Embryonic facial prominence (tissue), 1 donor: ENCODE results near the gene NEDD9.
A peak's percentile ranks its signal among the peaks of the same experiment; 100 is the strongest.

Experiments used
- DNase-seq: peaks from one replicate; pipeline ENCODE4 v3.0.0-alpha.2; 2016; ENCODE audit errors: extremely low spot score

NEDD9 gene, protein sequence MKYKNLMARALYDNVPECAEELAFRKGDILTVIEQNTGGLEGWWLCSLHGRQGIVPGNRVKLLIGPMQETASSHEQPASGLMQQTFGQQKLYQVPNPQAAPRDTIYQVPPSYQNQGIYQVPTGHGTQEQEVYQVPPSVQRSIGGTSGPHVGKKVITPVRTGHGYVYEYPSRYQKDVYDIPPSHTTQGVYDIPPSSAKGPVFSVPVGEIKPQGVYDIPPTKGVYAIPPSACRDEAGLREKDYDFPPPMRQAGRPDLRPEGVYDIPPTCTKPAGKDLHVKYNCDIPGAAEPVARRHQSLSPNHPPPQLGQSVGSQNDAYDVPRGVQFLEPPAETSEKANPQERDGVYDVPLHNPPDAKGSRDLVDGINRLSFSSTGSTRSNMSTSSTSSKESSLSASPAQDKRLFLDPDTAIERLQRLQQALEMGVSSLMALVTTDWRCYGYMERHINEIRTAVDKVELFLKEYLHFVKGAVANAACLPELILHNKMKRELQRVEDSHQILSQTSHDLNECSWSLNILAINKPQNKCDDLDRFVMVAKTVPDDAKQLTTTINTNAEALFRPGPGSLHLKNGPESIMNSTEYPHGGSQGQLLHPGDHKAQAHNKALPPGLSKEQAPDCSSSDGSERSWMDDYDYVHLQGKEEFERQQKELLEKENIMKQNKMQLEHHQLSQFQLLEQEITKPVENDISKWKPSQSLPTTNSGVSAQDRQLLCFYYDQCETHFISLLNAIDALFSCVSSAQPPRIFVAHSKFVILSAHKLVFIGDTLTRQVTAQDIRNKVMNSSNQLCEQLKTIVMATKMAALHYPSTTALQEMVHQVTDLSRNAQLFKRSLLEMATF

DNA sequence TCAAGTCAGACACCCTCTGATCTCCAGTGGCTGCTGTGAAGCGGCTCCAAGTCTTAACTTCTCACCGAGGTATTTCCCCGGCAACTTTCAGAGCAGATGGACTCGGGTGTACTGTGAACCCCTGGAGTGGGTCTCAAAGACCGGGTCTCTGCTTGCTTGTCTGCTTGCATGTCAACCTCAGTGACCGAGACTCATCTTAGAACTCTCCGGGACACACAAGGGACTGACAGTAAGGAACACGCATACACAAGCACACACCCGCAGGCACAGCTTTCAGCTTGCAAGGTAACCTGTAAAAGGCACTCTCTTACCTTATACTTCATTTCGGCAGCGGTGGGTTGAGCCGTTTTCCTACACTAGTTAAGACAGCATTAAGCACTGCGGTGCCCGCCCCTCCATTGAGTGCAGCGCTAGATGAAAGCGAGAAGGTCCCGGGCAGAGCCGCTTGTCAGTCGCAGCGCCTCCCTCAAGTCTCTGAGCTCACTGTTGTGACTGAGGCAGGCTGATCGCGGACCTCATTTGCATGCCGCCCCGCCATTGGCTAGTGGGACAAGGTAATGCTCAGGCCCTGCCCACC is at the start of gene NEDD9:
Gene NEDD9 (minus strand): TSS at position 476 of the 577 bp plus-strand sequence. CDS start 153 bp downstream, at position 323.
- DNase-seq, result peak; percentile 89

DNA sequence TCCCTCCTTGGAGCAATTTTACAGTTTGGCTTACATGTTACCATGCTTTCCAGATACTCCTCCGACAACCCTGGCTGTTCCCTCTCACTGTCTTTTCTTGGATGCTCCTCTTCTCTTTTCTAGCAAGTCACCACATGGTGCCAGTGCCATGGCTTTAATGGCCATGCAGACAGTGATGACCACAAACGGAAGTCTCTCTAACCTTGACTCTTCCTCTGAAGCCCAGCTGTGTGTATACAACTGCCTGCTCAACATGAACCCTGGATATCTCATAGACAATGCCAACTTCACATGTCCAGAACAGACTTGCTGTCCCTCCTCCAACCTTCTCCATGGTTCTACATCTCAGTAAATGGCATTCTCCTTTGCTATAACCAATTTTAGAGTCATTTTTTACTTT is 49.8 kb upstream of the NEDD9 start:
- no peak for DNase-seq

DNA sequence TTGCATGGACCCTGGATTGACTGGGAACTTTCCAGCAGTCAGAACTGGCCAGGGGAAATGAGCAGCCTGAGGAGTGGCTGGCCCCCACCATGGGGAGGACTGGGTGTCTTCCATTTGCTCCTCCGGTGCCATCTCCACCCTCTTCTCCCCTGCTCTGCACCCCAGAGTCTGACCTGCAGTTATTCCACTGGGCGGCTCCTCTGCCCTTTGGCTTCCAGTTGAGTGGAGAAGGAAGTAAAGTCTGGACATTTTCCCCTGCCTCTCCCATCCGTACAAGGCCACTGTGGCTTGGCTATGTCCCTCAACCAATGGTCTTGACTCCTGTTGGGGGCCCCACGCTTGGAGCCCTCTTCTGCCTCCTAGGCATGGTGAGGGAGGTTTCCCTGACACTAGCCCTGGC is 47.9 kb upstream of the NEDD9 start:
- DNase-seq, result no peak

DNA sequence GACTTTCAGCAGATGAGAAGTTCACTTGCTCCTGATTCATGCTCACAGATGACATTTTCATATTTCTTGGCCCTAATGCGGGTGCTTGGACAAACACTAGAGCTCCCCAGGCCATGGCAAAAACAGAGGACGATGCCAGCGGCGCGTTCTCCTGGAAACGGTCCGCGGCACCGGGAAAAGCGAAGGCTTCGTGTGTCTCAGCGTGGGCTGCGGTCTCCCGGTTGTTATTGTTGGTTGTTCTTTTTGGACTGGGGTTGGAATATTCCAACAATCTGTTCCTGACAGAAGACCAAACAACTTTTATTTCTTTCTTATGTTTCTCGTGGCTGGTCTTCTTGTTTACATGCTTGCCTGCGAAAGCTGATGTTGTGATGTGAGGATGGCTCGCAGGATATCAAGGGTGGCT is 46.8 kb upstream of the NEDD9 start:
- no peak for DNase-seq

DNA sequence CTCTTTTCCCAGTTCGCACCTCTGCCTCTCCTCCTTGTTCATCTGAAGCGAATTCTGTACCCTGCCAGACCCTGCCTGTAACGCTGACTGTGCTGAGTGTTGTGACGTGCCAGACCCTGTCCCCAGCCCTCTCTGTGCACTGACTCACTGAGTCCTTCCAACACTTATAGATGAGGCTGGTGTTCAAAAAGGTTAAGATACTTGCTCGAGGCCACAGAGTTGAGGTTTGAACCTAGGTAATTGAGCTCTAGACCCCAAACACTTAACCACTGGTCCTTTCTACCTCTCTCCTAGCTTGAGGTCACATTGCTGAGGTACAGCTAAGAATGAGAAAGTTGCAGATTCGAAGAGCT is 45.7 kb upstream of the NEDD9 start:
- DNase-seq, result no peak

DNA sequence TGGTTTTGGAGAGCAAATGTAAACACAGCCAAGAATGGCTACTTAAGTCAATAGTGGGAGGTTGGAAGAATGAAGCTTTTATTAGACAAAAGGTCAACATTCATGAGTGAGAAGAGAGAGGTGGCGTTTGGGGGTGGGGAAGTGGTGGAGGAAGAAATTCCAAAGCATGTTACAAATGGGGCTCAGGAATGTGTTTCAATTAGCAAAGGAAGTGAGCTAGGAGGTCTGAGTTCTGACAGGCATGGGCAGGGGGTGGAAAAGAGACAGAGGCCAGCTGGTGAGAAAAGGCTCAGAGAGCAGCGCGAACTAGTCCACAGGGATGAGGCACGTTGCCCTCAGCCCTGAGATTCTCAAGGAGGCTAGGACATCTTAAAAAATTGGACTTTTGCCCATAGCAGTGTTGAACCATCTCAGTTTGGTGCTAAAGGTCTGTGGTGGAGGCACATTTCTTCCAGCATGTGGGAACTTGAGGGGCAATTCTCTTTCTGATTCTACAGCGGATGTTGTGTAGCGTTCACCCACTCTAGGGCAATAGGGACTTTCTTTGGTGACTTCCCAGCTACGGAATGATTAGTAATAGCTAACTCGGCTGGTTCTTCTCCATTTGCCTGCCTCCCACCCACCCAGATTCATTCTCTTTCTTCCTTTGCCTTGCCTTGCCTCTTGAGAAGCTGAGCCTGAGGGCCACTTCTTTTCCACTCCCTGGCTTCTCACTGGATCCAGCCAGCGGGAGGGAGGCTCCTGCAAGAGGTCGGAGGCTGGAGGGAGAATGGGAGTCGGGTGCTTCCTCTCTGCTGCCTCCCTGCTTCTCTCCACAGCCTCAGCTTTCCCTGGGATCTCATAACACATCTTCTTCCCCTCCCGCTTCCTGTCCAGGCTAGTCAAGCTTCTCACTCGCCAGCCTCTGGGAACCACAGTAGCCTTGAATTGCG is 45.1 kb upstream of the NEDD9 start:
- no peak for DNase-seq

DNA sequence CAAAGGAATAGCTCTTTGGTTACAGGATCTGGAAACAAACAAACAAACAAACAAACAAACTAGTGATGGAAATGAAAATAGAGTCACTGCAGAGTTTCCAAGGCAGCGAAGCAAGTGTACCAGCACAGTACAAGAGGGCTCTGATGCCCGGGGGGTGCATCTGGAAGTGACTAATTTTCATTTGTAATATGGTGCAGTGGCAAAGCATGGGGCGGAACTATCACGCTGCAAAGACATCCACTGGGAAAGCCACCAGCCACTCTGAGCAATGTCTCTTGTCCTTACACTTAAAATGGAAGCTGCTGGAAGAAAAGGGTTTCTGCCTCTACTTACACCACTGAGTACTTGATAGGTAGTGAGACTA is 44.4 kb upstream of the NEDD9 start:
- no peak for DNase-seq

DNA sequence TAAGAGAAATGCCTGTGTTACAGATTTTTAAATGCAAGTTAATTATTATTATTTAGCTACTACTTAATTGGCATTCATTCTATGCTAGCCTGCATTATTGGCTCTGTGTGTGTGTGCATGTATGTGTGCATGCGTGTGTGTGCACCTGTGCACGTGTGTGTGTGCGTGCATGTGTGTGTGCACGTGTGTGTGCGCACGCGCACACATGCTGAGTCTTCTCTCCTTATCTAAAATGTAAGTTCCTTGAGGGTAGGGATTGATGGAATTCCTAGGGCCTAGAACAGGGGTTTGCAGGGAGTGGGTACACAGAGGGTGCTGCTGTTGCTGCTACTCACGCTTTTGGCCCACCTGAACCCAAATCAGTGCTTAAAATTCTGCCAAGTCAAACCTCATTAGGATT is 43.8 kb upstream of the NEDD9 start:
- no peak for DNase-seq

DNA sequence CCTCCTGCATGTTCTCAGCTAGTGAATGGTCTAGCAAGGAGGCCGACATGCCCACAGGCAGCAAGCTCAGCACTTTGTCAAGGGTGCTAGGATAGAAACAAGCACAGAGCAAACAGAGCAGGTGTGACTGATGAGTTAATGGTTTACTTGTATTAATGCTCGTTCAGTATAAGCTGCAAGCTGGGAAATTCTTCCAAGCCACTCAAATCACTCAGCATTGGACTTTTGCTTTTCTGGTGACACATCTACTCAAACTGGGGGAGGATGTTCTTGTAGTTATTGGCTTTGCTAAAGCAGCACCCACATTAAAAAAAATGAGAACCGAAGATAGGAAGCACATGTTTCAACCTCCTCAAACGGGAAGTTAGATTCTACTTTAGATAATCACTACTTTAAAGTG is 43.1 kb upstream of the NEDD9 start:
- DNase-seq, result no peak

DNA sequence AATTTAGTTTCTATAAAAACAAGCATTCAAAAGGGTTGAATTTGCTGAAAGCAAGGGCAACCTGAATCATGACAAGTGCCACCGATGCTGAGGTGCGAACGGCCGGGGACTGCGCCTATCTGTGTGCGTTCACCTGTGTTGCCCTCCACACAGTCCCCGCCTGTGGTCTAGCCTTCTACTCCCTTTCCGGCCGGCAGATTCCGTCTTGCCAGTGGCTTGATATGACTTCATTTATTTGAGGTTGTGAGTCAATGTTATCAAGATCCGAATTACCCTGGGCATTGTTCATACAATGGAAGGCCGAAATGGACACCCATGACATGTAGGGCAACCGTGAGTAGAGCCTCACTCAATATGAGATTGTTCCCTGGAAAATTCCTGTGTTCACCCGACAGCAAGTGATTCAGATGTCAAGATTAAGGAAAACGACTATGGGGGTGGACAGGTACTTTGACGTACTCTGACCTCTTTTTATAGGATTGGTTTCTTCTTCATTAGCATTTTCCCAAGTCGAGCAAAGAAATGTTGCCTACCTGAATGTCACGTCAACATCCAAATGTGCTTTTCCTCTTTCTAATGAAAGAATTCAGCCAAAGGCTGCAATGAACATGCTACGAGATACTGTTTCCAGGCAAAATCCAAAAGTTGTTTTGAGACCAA is 41.1 kb upstream of the NEDD9 start:
- DNase-seq, result no peak

DNA sequence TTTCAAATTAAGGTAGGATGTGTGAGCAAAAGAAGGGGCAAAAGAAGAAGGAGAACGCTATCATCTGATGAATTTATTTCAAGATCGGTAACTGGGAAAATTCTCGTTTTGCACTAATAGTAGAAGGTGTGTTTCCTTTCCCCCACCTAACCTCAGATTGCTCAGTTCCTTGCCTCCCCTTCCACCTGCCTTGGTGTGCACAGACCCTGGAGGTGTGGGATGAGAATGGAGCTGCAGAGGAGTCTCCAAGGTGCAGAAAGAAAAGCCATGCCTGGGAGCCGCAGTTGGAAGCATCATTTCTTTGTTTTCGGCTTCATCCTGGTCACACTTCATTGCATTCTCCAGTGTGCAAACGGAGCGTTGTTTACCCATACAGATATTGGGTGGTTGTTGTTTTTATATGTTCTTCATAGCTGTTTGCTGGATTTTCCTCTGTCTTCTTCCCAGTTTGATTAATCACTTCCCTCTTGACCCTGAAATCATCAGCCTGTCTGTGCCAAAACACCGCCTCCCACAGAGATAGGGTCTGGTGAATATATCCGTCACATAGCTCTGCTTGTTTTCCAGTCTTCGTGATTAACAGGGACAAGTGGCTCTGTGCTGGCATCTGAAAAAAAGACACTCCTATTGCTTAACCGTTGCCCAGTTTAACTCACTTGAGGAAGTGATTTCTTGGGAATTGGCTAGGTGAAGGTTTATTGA is 40.2 kb upstream of the NEDD9 start:
- no peak for DNase-seq

DNA sequence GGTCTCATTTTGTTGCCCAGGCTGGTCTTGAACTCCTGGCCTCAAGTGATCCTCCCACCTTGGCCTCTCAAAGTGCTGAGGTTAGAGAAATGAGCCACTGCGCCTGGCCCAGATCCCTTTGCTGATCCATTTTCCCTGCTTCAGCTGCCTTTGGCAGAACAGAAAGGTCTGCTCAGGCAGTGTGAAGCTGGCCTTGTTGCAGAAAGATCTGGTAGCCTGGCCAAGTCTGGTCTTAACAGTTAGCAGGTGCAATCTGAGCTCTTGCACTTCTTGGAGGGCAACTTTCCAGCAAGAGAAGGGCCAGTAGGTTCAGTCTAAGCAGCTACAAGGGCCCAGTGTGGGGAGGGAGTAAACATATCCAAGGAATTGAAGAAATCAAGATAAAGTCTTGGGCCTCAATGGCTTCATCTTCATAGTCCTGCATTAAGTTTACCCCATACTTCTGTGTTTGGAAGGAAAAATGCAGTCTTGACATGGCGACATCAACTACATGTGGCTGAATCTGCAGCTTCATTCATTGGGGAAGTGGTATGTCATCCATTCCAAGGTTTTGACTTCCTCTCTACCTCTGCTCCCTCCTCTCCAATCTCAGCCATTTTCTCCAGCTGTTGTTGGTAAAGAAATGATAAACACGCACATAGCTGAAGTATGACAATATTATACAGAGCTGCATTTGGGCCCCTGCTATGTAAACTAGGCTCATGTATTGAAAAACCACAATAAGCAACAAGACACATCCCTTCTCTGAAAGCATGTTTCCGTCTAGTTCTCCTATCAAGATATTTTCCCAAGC is 39.0 kb upstream of the NEDD9 start:
- no peak for DNase-seq

DNA sequence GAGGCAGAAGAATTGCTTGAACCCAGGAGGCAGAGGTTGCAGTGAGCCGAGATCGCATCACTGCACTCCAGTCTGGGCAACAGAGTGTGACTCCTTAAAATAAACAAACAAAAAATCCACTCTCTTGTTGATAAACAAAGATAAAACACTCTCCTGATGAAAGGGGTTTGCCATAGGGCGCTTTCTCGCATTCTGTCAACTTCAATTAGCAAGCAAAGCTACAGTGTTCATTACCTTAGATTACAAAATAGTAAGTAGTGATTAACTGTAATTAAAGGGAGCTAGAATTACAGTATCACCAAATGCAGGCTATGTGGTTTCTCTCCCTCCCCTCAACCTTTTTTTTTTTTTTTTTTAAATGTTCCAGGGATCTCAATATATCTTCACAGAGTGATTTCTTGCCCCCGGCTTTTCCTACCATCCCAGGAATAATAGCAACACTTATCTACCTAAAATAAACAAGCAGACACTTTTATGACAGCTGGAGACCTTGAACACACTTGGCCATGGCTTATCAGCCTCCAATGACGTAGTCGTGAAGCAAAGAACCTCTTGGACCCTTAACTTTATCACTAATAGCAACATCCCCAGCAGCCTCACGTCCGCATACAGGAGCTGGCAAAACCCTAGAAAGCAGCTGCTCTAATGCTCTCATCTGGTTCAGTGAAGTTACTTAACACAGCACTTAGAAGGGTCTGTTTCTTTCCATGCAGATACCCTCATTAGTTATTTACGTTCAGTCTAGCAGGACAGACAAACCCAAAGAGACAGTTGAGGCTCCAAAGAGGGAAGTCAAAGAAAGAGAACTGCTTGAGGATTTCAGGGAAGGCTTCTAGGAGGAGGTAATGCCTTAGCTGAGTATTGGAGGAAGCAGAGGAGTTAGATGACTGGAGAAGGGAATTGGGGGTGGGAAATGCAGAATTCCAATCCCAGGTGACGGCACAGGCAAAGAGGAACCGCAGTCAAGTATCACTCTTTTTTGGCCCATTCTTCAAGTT is 37.9 kb upstream of the NEDD9 start:
- no peak for DNase-seq

DNA sequence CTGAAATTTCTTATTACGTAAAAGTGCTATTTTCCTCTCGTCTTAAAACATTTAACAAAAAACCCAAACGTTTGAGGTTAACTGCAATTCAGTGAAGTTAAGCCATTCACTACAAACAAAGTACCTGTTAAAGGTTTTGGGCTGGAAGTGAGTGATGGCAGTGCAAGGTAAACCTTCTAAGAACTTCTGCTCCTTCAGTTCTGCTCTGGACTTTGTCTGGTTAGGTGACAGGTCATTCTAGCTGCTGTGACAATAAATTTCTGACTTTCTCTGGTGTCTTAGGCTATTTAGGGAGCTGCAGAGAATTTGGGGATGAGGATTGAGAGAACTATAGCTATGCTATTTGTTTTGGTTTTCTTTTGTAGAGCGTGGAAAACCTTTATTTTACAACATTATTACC is 36.5 kb upstream of the NEDD9 start:
- no peak for DNase-seq

DNA sequence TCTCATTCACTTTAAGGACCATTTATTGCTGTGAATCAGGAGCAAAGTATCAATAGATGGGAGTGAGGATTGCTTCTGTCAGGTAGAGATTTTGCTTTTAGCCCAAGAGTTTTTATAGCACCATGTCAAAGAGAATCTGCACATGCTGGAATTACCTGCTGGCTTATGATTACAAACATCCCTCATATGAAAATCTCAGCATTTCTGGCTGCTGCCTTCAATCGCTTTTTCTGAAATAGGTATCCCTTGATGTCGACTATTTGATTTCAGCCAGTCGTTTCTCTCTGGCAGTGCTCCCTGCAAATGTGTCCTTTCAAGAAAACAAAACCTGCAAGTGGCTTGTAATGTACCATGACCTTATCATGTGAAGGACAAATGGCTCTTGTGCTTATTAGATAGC is 34.5 kb upstream of the NEDD9 start:
- no peak for DNase-seq

DNA sequence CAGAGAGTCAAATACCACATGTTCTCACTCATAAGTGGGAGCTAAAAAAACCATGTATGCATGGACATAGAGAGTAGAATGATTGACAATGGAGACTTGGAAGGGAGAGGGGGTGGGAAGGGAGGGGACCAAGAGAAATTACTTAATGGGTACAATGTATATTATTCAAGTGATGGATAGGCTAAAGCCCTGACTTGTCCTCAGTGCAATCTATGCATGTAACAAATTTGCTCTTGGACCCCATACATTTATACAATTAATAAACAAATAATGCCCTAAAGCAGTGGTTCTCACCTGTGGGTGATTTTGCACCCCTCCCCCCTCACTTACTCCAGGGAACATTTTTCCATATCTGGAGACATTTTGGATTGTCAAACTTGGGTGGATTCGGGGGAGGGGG is 33.5 kb upstream of the NEDD9 start:
- DNase-seq, result no peak

DNA sequence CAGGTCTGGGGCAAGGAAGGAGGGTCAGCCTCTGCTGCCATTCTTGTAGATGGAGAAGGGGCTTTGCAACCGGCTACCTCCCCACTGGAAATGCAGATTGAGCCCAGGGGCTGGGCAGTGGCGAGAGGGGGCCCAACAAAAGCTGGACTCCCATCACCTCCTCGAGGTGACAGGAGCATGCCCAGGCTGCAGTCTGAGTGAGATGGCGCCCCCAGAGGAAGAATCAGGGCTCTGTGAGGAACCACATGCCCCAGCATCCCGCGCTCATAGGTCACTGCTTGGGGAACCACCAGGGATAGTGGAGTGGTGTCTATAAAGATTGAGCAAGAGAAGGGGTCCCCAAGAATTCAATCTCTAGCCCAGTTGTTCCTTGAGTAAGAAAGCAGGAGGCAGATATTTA is 31.6 kb upstream of the NEDD9 start:
- DNase-seq, result no peak

DNA sequence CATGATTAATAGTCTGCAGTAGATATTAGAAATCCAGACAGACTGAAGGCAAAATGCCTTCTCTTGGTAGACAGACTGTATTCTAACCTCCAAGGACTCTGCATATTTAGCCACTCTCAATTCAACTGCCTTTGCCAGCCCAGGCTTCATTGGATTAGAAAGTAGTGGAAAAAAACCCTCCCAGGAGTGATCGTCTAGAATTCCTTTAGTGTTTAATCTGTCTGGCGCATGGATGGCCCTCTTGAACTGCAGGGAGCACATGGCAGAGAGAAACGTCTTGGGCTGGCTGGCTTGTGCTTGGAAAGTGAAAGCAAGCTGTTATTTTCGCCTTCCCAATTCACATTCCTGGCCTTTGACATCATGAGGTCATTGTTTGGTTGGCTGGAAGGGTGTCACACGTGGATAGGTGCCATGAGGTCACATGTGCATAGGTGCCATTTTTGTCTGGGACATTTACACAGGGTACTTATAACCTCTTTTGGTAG is 30.9 kb upstream of the NEDD9 start:
- no peak for DNase-seq
